KMS-11 (cell line): ENCODE data around the gene HTT.
"Not testable (repeated sequence)": the region's sequence is repeated elsewhere in the genome, so short reads cannot be mapped to it uniquely, and the experiment has no call there.

ENCODE experiments used
- H2AFZ ChIP-seq: fragments of 200-600 bp; sonication (generic); 2 replicates; pipeline ENCODE4 v1.6.1; 2016; ENCODE audit warnings: antibody characterized with exemption, mixed run types, low read depth
- H3K27ac ChIP-seq: fragments of 200-600 bp; sonication (generic); 2 replicates; pipeline ENCODE4 v1.6.1; 2016; ENCODE audit warnings: mild to moderate bottlenecking, mixed run types
- H3K27me3 ChIP-seq: fragments of 200-600 bp; sonication (generic); 2 replicates; pipeline ENCODE4 v1.6.1; 2017; ENCODE audit warnings: mild to moderate bottlenecking, low read depth, mixed run types, moderate library complexity; ENCODE audit not compliant: insufficient read depth
- H3K36me3 ChIP-seq: fragments of 200-600 bp; sonication (generic); 2 replicates; pipeline ENCODE4 v1.6.1; 2017; ENCODE audit warnings: mild to moderate bottlenecking, mixed run types; ENCODE audit not compliant: insufficient read depth
- H3K4me1 ChIP-seq: fragments of 200-600 bp; sonication (generic); 2 replicates; pipeline ENCODE4 v1.6.1; 2016; ENCODE audit warnings: mild to moderate bottlenecking, low read depth, mixed run types; ENCODE audit not compliant: poor library complexity, severe bottlenecking
- H3K4me2 ChIP-seq: fragments of 200-600 bp; sonication (generic); 2 replicates; pipeline ENCODE4 v1.7.0; 2016; ENCODE audit warnings: mild to moderate bottlenecking, mixed run types
- H3K4me3 ChIP-seq: fragments of 200-600 bp; sonication (generic); IDR thresholded peaks from 2 replicates; pipeline ENCODE4 v1.6.1; 2017; ENCODE audit warnings: low read depth, low read length, mixed read lengths; ENCODE audit not compliant: insufficient read depth
- H3K79me2 ChIP-seq: fragments of 200-600 bp; sonication (generic); 2 replicates; pipeline ENCODE4 v1.6.1; 2016; ENCODE audit warnings: low read depth, mixed run types; ENCODE audit not compliant: insufficient read depth
- H3K9ac ChIP-seq: fragments of 200-600 bp; sonication (generic); 2 replicates; pipeline ENCODE4 v1.6.1; 2016; ENCODE audit warnings: mild to moderate bottlenecking, mixed run types
- H4K20me1 ChIP-seq: fragments of 200-600 bp; sonication (generic); 2 replicates; pipeline ENCODE4 v1.6.1; 2016; ENCODE audit warnings: mild to moderate bottlenecking, mixed run types; ENCODE audit not compliant: insufficient read depth
- CTCF ChIP-seq: fragments of 200-600 bp; sonication (generic); conservative IDR thresholded peaks from 2 replicates; pipeline ENCODE4 v1.6.1; 2017; ENCODE audit warnings: low read depth, mild to moderate bottlenecking, antibody characterized with exemption, low read length, moderate library complexity, mixed read lengths

HTT gene

GRCh38 chr4:3044870-3045819 lies 29.3 kb upstream of the HTT start:
- TF ChIP-seq CTCF: no peak
- no peak overlapping the region for H2AFZ ChIP-seq
- no peak overlapping the region for H3K27ac ChIP-seq
- no peak overlapping the region for H3K4me3 ChIP-seq
- no peaks in the 10 kb centered on the region for H3K36me3 ChIP-seq
- H4K20me1 ChIP-seq: no peaks in the 10 kb centered on the region
- peaks cover 44% of the 10 kb centered on the region; the same call in 1 of the 2 replicates for H3K27me3 ChIP-seq
- no peaks in the 10 kb centered on the region for H3K79me2 ChIP-seq
- no peak overlapping the region for H3K4me2 ChIP-seq
- H3K4me1 ChIP-seq: peaks cover 9% of the 10 kb centered on the region
- H3K9ac ChIP-seq: no peak overlapping the region

- H3K4me2 ChIP-seq: no peak overlapping the region
- no peak overlapping the region for H2AFZ ChIP-seq
- peaks cover 51% of the 10 kb centered on the region; the same call in 1 of the 2 replicates for H3K27me3 ChIP-seq
- no peak overlapping the region for H3K9ac ChIP-seq
- no peak overlapping the region for H3K4me3 ChIP-seq
- peaks cover 9% of the 10 kb centered on the region for H3K4me1 ChIP-seq
- H3K27ac ChIP-seq: no peak overlapping the region
- no peaks in the 10 kb centered on the region for H3K36me3 ChIP-seq
- TF ChIP-seq CTCF: no peak
- no peaks in the 10 kb centered on the region for H4K20me1 ChIP-seq
- H3K79me2 ChIP-seq: no peaks in the 10 kb centered on the region
These were observed 28.3 kb upstream of the HTT start for GRCh38 chr4:3046162-3046561.

GRCh38 chr4:3046623-3047022 lies 27.9 kb upstream of the HTT start:
- no peak for TF ChIP-seq CTCF
- H3K79me2 ChIP-seq: no peaks in the 10 kb centered on the region
- H3K36me3 ChIP-seq: no peaks in the 10 kb centered on the region
- peaks cover 9% of the 10 kb centered on the region for H3K4me1 ChIP-seq
- no peak overlapping the region for H2AFZ ChIP-seq
- no peaks in the 10 kb centered on the region for H4K20me1 ChIP-seq
- no peak overlapping the region for H3K9ac ChIP-seq
- H3K4me3 ChIP-seq: no peak overlapping the region
- H3K27me3 ChIP-seq: peaks cover 56% of the 10 kb centered on the region; the same call in 1 of the 2 replicates
- no peak overlapping the region for H3K27ac ChIP-seq
- no peak overlapping the region for H3K4me2 ChIP-seq

- Histone ChIP-seq H3K9ac (no peak overlapping the region), H3K4me1 (peaks cover 9% of the 10 kb centered on the region), H3K79me2 (no peaks in the 10 kb centered on the region), H2AFZ (no peak overlapping the region), H3K4me2 (peak overlapping the region; percentile 54), H3K4me3 (no peak overlapping the region), H4K20me1 (no peaks in the 10 kb centered on the region), H3K36me3 (no peaks in the 10 kb centered on the region), H3K27me3 (peaks cover 58% of the 10 kb centered on the region; the same call in 1 of the 2 replicates), H3K27ac (no peak overlapping the region)
- peak; percentile 38 for TF ChIP-seq CTCF
These were observed 26.8 kb upstream of the HTT start for GRCh38 chr4:3047464-3048286.

- not testable (repeated sequence) for H3K4me3 ChIP-seq, H3K4me1 ChIP-seq, H4K20me1 ChIP-seq, H2AFZ ChIP-seq, H3K36me3 ChIP-seq, H3K27ac ChIP-seq, H3K9ac ChIP-seq, H3K4me2 ChIP-seq, H3K79me2 ChIP-seq
- H3K27me3 ChIP-seq: peaks cover 42% of the 10 kb centered on the region; the same call in 1 of the 2 replicates
These were observed 23.2 kb upstream of the HTT start for GRCh38 chr4:3051141-3051897.
